Activated CD8-positive, alpha-beta memory T cell treated with anti-CD3 and anti-CD28 coated beads, Interleukin-2, amount 50 U/mL, for 4 hours (primary cell): ENCODE results near the gene P2RX5.
"Not testable (repeated sequence)": the region's sequence is repeated elsewhere in the genome, so short reads cannot be mapped to it uniquely, and the experiment has no call there.

Experiments used
- DNase-seq: peaks from one replicate; pipeline ENCODE4 v3.0.0-alpha.2; 2020

Gene P2RX5, protein sequence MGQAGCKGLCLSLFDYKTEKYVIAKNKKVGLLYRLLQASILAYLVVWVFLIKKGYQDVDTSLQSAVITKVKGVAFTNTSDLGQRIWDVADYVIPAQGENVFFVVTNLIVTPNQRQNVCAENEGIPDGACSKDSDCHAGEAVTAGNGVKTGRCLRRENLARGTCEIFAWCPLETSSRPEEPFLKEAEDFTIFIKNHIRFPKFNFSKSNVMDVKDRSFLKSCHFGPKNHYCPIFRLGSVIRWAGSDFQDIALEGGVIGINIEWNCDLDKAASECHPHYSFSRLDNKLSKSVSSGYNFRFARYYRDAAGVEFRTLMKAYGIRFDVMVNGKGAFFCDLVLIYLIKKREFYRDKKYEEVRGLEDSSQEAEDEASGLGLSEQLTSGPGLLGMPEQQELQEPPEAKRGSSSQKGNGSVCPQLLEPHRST

DNA sequence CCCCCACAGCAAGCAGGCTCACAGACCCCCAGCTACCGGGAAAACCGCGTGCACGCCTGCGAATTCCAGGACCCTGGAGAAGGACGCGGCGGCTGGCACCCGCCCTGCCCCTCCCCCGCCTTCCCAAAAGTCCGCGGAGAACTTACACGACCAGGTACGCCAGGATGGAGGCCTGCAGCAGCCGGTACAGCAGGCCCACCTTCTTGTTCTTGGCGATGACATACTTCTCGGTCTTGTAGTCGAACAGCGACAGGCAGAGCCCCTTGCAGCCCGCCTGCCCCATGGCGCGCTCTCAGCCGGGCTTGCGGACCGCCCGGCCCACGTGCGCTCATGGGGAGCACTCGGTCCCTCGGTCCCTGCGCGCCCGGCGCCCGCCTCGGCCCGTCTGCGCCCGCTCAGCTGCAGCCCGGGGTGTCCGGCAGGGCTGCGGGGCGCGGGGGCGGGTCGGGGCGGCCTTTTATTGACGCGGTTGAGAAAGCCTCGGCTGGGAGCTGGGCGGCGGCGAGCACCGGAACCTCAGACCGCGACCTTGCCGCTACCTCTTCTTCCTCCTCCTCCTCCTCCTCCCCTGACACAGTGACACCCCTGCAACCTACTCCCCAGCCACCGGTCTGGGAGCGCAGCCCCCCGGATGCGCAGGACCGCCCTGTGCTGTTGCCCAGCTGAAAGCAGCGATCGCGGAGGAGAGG, at the start of gene P2RX5:
Gene P2RX5, minus strand, starts transcription at position 433 of the 689 bp plus-strand sequence. Its CDS starts 150 bp downstream, at position 283.
- DNase-seq, result peak; percentile 51

DNA sequence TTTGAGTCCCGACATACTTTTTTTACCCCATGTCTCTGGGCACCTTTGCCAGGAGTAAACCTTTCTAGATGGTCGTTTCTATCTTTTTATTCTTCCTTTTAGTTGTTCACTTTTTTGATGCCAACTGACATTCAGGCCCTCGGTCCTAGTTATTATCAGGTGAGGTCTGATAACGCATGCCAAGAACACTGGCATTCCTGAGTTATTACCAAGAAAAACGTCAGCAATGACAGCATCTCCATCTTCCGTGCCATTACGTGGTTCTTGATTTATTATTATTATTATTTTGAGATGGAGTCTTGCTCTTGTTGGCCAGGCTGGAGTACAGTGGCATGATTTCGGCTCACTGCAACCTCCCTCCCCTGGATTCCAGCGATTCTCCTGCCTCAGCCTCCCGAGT, 49.1 kb upstream of the P2RX5 start:
- DNase-seq, result no peak

DNA sequence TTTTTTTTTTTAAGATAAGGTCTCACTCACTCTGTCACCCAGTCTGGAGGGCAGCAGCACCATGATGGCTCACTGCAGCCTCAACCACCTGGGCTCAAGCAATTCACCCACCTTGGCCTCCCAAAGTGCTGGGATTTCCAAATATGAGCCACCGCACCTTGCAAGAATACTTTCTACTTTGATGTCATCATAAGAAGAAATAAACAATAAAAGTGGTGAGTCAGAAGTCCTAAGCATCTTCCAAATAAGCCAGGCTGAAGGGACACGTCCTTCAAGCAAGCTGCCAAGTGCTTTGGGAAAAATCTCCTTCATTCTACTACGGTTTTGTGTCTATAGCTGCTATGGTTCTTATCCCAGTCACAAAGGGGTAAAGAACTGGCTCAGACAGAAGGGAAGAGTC, 48.1 kb upstream of the P2RX5 start:
- DNase-seq, result no peak

- DNase-seq, result no peak
These were observed 44.7 kb upstream of the P2RX5 start for GRCh38 chr17:3740611-3741073.

GRCh38 chr17:3739422-3740124, 43.6 kb upstream of the P2RX5 start:
- DNase-seq, result no peak

DNA sequence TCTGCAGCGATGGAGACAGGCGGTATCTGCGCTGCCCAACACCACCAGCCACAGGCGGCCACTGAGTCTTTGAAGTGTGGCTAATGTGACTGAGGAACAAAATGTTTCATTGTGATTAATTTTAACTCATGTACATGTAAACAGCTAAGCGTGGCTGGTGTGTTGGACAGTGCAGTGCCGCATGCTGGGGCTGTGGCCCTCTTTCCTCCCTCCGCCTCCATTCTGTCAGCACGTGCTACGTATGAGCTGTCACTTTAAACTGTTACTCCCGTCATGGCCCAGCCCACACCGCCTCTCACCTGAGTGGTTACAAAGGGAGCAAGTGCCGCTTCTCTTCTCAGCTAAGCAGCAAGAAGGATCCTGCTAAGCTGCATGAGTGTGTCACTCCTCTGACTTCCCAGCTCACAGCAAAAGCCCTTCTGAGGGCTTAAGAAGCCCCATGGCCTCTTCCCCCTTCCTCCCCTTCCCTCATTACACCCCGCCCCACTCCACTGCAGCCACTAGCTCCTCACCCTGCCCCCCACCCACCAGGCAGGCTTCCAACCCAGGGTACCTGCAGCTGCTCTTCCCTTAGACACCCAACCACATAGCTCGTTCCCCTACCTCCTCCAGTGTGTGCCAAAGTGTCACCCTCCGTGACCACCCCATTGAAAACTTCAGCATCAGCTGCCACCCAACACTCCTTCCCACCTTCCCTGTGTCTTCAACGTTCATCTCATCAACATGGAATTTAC, 42.8 kb upstream of the P2RX5 start:
- DNase-seq, result peak; percentile 82

DNA sequence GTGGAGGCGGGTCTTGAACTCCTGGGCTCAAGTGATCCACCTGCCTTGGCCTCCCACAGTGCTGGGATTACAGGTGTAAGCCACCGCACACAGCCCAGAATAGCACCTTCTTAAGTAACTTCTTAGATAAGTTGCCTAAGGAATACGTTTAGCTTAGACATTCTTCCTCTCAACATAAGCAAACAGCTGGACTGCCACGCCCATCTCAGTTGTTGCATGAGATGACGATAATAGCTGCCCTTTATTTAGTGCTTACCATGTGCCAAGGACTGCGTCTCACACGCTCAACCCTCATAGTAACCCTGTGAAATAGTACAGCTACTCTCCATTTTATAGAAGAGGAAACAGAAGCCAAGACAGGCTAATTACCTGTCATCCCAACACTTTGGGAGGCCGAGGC, 39.6 kb upstream of the P2RX5 start:
- DNase-seq, result no peak

GRCh38 chr17:3734911-3735276, 38.9 kb upstream of the P2RX5 start:
- not testable (repeated sequence) for DNase-seq

DNA sequence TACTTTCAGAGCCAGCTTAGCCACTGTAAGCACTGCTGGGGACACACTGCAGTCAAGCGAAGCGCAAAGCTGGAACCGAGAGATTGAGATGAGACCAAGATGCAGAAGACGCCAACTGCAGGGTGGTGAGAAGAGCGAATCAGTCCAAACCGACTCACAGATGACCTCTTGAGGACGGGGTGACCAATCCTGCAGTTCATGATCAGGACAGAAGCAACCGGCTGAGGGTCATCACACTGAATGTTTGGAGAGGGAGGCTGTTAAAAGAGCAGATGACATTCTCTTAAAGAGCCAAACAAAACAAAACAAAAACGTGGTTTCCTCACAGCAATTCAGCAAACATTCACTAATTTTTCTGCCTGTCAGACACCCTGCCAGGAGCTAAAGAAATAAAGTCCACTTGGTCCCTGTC, 36.3 kb upstream of the P2RX5 start:
- no peak for DNase-seq

DNA sequence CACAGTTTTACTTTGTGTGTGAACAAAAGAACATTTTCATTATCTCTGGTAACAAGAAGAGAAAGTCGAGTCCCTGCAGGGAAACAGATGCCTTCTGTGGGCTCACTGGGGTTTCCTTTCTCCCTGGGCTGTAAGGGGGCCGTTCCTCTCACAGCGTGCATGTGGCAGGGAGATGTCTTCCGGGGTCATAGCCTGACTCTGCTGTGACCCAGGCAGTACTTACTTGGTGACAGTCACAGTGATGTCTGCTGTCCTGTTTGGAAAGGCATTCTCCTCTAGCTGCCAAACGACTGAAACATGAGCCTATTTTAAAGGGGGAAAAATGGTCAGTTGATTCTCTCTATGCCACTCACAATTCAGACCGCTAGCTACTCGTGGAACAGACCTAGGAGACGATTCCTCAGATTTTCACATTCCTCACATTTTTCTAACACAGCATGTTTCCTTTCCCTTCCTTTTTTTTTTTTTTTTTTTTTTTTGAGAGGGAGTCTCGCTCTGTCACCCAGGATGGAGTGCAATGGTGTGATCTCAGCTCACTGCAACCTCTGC, 35.0 kb upstream of the P2RX5 start:
- DNase-seq, result no peak

DNA sequence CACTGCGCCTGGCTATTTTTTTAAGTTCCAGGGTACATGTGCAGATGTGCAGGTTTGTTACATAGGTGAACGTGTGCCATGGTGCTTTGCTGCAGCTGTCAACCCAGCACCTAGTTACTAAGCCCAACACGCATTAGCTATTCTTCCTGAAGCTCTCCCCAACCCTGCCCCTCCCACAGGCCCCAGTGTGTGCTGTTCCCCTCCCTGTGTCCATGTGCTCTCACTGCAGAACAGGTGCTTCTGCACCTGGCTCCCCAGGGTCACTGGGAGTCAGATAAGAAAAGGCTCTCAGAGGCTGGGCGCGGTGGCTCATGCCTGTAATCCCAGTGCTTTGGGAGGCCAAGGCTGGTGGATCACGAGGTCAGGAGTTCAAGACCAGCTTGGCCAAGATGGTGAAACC, 33.9 kb upstream of the P2RX5 start:
- DNase-seq, result no peak

DNA sequence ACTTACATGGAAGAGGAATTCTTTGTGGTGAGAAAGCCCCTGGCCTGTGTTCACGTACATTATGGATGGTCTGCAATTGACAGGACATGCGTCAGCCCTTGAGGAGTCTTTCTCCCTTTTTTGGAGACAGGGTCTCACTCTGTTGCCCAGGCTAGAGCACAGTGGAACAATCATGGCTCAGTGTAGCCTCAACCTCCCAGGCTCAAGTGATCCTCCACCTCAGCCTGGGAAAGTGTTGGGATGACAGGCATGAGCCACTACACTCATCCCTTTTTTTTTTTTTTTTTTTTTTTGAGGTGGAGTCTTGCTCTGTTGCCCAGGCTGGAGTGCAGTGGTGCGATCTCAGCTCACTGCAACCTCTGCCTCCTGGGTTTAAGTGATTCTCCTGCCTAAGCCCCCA, 32.1 kb upstream of the P2RX5 start:
- DNase-seq, result not testable (repeated sequence)

DNA sequence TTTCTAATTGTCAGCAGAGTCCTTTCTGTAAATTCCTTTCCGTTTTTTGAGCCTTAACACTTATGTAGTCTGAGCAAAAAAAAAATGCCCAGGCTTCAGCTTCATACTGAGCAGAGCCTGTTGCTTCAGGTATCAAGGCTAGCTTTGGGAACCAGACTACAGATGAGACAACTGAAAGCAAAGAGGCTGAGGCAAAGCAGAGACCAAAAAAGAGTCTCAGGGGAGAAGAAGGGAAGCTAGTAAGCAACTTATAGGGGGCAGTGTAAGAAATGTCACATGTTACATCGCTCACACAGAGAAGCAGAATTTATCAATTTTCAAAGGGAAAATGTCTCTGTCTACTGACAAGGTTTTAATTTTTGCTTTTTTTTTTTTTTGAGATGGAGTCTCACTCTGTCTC, 31.1 kb upstream of the P2RX5 start:
- DNase-seq, result no peak

DNA sequence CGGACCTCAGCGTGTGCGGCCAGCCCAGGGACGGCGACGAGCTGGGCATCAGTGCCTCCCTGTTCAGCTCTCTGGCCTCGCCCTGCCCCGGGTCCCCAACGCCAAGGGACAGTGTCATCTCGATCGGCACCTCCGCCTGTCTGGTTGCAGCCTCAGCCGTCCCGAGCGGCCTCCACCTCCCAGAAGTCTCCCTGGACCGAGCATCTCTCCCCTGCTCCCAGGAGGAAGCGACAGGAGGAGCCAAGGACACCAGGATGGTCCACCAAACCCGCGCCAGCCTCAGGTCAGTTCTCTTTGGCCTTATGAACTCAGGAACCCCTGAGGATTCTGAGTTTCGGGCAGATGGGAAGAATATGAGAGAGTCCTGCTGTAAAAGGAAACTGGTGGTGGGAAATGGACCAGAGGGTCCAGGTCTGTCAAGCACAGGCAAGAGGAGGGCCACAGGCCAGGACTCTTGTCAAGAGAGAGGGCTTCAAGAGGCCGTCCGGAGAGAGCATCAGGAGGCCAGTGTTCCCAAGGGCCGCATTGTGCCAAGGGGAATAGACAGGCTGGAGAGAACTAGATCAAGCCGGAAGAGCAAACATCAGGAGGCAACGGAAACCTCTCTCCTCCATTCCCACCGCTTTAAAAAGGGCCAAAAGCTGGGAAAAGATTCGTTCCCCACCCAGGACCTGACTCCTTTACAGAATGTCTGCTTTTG, 28.6 kb upstream of the P2RX5 start:
- DNase-seq, result no peak

- DNase-seq, result peak; percentile 93
These were observed 27.8 kb upstream of the P2RX5 start, which contains the start of gene HASPIN for GRCh38 chr17:3723556-3724377. HASPIN (plus strand) TSS chr17:3723903; CDS start chr17:3723936, 33 bp downstream.

DNA sequence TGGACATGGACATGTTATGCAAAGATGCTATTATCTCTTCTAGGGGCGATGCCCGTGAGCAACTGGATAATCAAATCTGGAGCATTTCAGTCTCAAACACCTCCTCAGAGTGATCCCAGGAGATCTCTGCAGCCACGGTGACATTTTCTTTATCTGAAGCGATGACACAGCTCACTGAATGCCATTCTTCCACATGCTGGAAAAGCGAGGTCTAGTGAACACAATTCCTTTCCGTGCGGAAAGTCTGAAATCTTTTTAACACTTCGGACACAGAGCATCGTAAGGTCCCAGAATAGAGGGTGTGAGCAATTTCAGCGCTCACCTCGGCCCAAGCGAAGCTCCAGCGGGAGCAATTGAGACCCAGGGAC, 27.2 kb upstream of the P2RX5 start:
- no peak for DNase-seq

DNA sequence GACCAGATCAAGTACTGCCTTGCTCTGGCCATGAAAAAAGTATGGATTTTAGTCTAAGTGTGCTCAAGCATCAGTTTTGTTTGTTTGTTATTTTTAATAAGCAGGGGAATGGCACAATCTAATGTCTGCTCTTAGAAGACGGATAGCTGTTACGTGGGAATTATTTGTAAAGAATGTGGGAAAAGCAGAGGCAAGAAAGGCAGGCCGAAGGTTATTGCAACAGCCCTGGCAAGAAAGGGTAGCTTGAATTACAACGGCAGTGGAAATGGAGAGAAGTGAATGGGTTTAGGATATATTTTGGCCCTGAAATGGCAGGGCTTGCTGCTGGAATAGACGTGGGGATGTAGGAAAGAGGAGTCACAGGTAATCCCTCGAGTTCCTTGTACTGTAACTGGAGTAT, 26.8 kb upstream of the P2RX5 start:
- no peak for DNase-seq

DNA sequence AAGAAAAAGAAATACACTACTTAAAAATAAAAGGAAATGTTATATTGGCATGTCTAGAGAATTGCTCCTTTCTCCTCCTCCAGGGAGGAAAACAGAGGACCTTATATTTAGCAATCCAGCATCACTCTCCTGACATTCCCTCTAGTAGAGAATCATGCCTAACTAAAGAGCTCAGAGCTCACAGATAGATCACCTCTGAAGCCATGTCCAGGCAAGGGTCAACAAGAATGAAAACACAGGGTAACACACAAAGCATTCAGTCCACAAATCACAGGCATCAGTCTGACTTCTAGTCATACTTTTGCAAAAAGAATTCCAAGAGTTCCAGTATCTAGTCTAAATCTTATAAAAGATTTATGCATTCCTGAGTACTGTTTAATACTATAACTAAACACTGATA, 23.3 kb upstream of the P2RX5 start:
- DNase-seq, result no peak

GRCh38 chr17:3718201-3718600, 22.2 kb upstream of the P2RX5 start:
- DNase-seq, result no peak

GRCh38 chr17:3715296-3715695, 19.3 kb upstream of the P2RX5 start:
- DNase-seq, result no peak
